GM18861 (cell line): ENCODE measurements around the gene BCAS3.

Source experiments
- ATAC-seq: cut with Tn5 transposase; IDR thresholded peaks from one replicate; pipeline ENCODE4 v1.9.1; 2021; ENCODE audit not compliant: unreplicated experiment

BCAS3 gene

GRCh38 chr17:61385577-61386236, 708.1 kb downstream of the BCAS3 start:
- ATAC-seq, result no peak

GRCh38 chr17:61386251-61386650, 708.6 kb downstream of the BCAS3 start:
- ATAC-seq, result no peak

- no peak for ATAC-seq
Observed at GRCh38 chr17:61387011-61387410, 709.4 kb downstream of the BCAS3 start.

GRCh38 chr17:61387511-61388305, 710.1 kb downstream of the BCAS3 start:
- no peak for ATAC-seq

GRCh38 chr17:61388561-61389356, 711.1 kb downstream of the BCAS3 start:
- no peak for ATAC-seq

GRCh38 chr17:61389670-61390478, 712.2 kb downstream of the BCAS3 start:
- no peak for ATAC-seq

- no peak for ATAC-seq
Observed at GRCh38 chr17:61390479-61390791, 712.8 kb downstream of the BCAS3 start.

- ATAC-seq, result no peak
Observed at GRCh38 chr17:61391595-61392291, 714.1 kb downstream of the BCAS3 start.

GRCh38 chr17:61392679-61393078, 715.0 kb downstream of the BCAS3 start:
- no peak for ATAC-seq

- ATAC-seq, result no peak
Observed at GRCh38 chr17:61393550-61393903, 715.9 kb downstream of the BCAS3 start.

- ATAC-seq, result no peak
Observed at GRCh38 chr17:61393904-61394629, 716.4 kb downstream of the BCAS3 start.

- no peak for ATAC-seq
Observed at GRCh38 chr17:61394630-61395408, 717.2 kb downstream of the BCAS3 start.

GRCh38 chr17:61395409-61395982, 717.8 kb downstream of the BCAS3 start:
- ATAC-seq, result no peak

GRCh38 chr17:61395983-61396585, 718.4 kb downstream of the BCAS3 start:
- ATAC-seq, result no peak

GRCh38 chr17:61396586-61397085, 719.0 kb downstream of the BCAS3 start:
- ATAC-seq, result no peak

GRCh38 chr17:61397086-61397842, 719.6 kb downstream of the BCAS3 start:
- ATAC-seq, result no peak

- no peak for ATAC-seq
Observed at GRCh38 chr17:61398721-61399130, 721.1 kb downstream of the BCAS3 start.
